Pancreas (tissue), 10 donors: Measurements from ENCODE around the gene UGT8. TPM values are rescaled to one million over a fixed set of nuclear protein-coding genes. Genes with fewer than 3 reads are reported as not detected.

ENCODE experiments used
- ATAC-seq, 4 donors: fragments of 200-7000 bp; cut with Tn5 transposase; one replicate each; pipeline versions ENCODE4 v1.8.0 to v1.9.1; 2020; ENCODE audit warnings: mild to moderate bottlenecking in 4 of 4, moderate library complexity in 4 of 4
- DNase-seq, 6 donors: peaks; one replicate each; pipeline ENCODE4 v3.0.0-alpha.2; 2020
- FAIRE-seq: peaks from 2 replicates; lab custom pipeline; 2012; peaks lifted over from hg19 to GRCh38; lab: Jason Lieb, UNC
- H3K27ac ChIP-seq, 4 donors: fragments of 200-600 bp; sonication (generic); 1 replicate in 3 of 4; 2 replicates in 1 of 4; pipeline versions ENCODE4 v1.5.0 to v1.8.0; 2020
- H3K27me3 ChIP-seq, 4 donors: fragments of 200-600 bp; one replicate each; pipeline ENCODE4 v1.8.0; 2021
- H3K36me3 ChIP-seq, 3 donors: fragments of 200-600 bp; sonication (generic) in 1 of 3; one replicate each; pipeline versions ENCODE4 v1.5.0 to v1.8.0; 2020 to 2021
- H3K4me1 ChIP-seq, 3 donors: fragments of 200-600 bp; one replicate each; pipeline ENCODE4 v1.8.0; 2021
- H3K4me3 ChIP-seq, 4 donors: fragments of 200-600 bp; sonication (generic) in 2 of 4; one replicate each; pipeline versions ENCODE4 v1.5.0 to v1.8.0; 2020 to 2021
- H3K9me3 ChIP-seq, 4 donors: fragments of 200-600 bp; one replicate each; pipeline ENCODE4 v1.8.0; 2021
- CTCF ChIP-seq, 4 donors: fragments of 200-600 bp; sonication (generic) in 3 of 4; IDR thresholded peaks; one replicate each; pipeline versions ENCODE4 v1.5.0 to v1.8.0; 2021; ENCODE audit warnings: antibody characterized with exemption in 4 of 4
- WGBS, 2 donors: extraction: QIAGEN DNeasy Blood & Tissue Kit; methylation state at CpG; one replicate each; pipeline ENCODE4 v1.1.7; 2013; 5-methylcytosine and 5-hydroxymethylcytosine counted together
- intact Hi-C, 3 donors: fragments of 100-400 bp; cut with DNase I; formaldehyde crosslinking; loops; one replicate each; pipeline versions ENCODE4 v1.11.1 to v1.14.2; 2022
- polyA plus RNA-seq, 2 donors: library from polyadenylated mRNA; stranded (reverse); fragments of 200-250 nt; gene quantifications; one replicate each; pipeline ENCODE4 v1.2.3, GENCODE V29; 2013
- total RNA-seq, 6 donors: library from RNA; stranded (reverse); fragmentation: NEBNext Ultra II Directional in 4 of 6; extraction: Animal tissue kit (Norgen Biotek cat#: 25700) in 4 of 6; gene quantifications; one replicate each; pipeline versions ENCODE4 v1.2.1 to v1.2.4, GENCODE V29; 2021 to 2023
- donor health status: healthy with polysubstance abuse.
- donor health status: DM: no; HTN: no; CAD: no; lungs with moderate emphysema.
- donor health status: DM: no; HTN: no; CAD: no.
- donor health status: control.
- donor health status: control.
- donor health status: Bipolar disorder and iron deficiency.
- donor health status: DM: yes; HTN: yes; CAD: no.
- donor health status: DM: no; HTN: no; CAD: no.
- donor health status: DM: no; HTN: no; CAD: no.
- donor health status: DM: yes; HTN: yes; CAD: no.

The UGT8 gene
- total and polyA plus RNA-seq, 8 donors, result 1.5 to 9.6 (median 5.7) TPM

GRCh38 chr4:114562176-114562904, 36.3 kb upstream of the UGT8 start:
- no peaks in the 10 kb centered on the region for H3K36me3 ChIP-seq
- 20 to 22% methylated on average over 2 of the region's 2 CpGs for WGBS, 2 donors
- ATAC-seq (peak in 3 of 4 donors; percentile 48 to 68 (median 57)), FAIRE-seq (peak; percentile 39), DNase-seq (no peak)
- H3K27me3 ChIP-seq, result no peaks in the 10 kb centered on the region
- peaks cover 13 to 25% (median 22%) of the 10 kb centered on the region in 3 donors for H3K4me1 ChIP-seq
- H3K9me3 ChIP-seq, result no peaks in the 10 kb centered on the region
- TF ChIP-seq CTCF (IDR thresholded peaks at IDR 0.05), result no peak
- intact Hi-C loops, result no loop called here
- H3K27ac ChIP-seq, result no peak overlapping the region
- no peak overlapping the region for H3K4me3 ChIP-seq

GRCh38 chr4:114563536-114564315, 34.9 kb upstream of the UGT8 start:
- 16 to 21% methylated on average over 5 of the region's 5 CpGs for WGBS, 2 donors
- no peaks in the 10 kb centered on the region for H3K9me3 ChIP-seq
- no peaks in the 10 kb centered on the region for H3K27me3 ChIP-seq
- no peak overlapping the region for H3K27ac ChIP-seq
- ATAC-seq (peak; percentile 40 to 76 (median 72)), FAIRE-seq (no peak), DNase-seq (no peak)
- TF ChIP-seq CTCF (IDR thresholded peaks at IDR 0.05), result no peak
- intact Hi-C loops, result no loop called here
- no peak overlapping the region for H3K4me3 ChIP-seq
- H3K4me1 ChIP-seq, result peaks cover 13 to 25% (median 22%) of the 10 kb centered on the region in 3 donors
- no peaks in the 10 kb centered on the region for H3K36me3 ChIP-seq

GRCh38 chr4:114577386-114577785, 21.2 kb upstream of the UGT8 start:
- Histone ChIP-seq H3K27me3 (no peaks in the 10 kb centered on the region), H3K9me3 (no peaks in the 10 kb centered on the region), H3K4me3 (no peak overlapping the region), H3K4me1 (no peaks in the 10 kb centered on the region), H3K27ac (no peak overlapping the region), H3K36me3 (no peaks in the 10 kb centered on the region)
- 58 to 73% methylated on average over 2 of the region's 2 CpGs for WGBS, 2 donors
- no peak for TF ChIP-seq CTCF (IDR thresholded peaks at IDR 0.05)
- FAIRE-seq (no peak), DNase-seq (no peak), ATAC-seq (no peak)
- intact Hi-C loops, result no loop called here

- Histone ChIP-seq H3K27me3 (peaks cover 0 to 4% (median 0%) of the 10 kb centered on the region in 4 donors), H3K36me3 (no peaks in the 10 kb centered on the region), H3K27ac (no peak overlapping the region), H3K4me3 (no peak overlapping the region), H3K9me3 (no peaks in the 10 kb centered on the region), H3K4me1 (no peaks in the 10 kb centered on the region)
- ATAC-seq (no peak), FAIRE-seq (no peak), DNase-seq (no peak)
- no peak for TF ChIP-seq CTCF (IDR thresholded peaks at IDR 0.05)
- WGBS, 2 donors, result 66 to 71% methylated on average over 1 of the region's 1 CpG
- intact Hi-C loops, result no loop called here
Measured at GRCh38 chr4:114582621-114583020, 16.0 kb upstream of the UGT8 start.
